ENCODE results near the gene SOX15.

The SOX15 gene

DNA sequence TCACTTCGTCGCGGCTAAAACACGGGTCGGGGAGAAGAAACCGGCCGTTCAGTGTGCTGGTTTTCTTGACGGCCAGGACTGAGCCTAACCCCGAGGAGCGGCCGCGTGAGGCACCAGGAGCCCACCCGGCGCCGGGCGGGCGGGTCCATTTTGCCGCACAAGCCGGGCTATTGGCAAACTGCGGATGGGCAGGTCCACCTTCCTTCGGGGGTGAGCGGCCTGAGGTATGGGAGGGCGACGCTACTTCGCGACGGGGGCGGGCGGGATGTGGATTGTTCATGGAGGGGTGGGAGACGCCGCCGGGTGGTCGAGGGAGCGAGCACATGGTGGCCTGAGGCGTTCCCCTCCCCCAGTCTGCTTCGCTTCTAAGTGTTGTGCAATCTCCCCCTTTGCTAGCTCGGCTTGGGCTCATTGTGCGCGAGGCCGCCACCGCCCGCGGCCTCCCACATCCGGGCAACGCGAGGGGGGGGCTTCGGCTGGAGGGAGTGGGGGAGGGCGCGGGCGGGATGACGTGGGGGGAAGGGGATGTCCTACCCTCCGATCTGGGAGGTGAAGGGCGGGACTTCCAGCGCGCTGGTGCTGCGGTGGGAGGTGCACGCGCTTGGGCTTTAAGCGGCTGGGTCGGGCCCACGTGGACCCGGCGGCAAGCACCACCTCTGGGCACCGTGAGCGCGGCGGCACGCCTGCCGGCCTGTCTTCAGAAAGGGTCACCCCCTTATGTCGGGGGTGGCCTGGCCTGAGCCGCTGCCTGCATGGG is 16.4 kb downstream of the SOX15 start:
- H3K4me3 ChIP-seq (ENCODE audit: low read depth in 1 of 2, low read length in 2 of 2), result peak overlapping the region; percentile 83 to 85
- H3K9me3 ChIP-seq (ENCODE audit: low read length), result no peaks in the 10 kb centered on the region
- H3K9ac ChIP-seq (ENCODE audit: low read length), result peak overlapping the region; percentile 98
- H3K27ac ChIP-seq (ENCODE audit: low read depth, low read length), result peak overlapping the region; percentile 88
- H3K27me3 ChIP-seq (ENCODE audit: control insufficient read depth in 1 of 2, insufficient read depth in 2 of 2, low read length in 2 of 2), result no peaks in the 10 kb centered on the region
- H3K36me3 ChIP-seq (ENCODE audit: insufficient read depth, low read length), result peaks cover 66% of the 10 kb centered on the region
- H3K4me1 ChIP-seq (ENCODE audit: insufficient read depth, low read length), result peaks cover 25% of the 10 kb centered on the region

- Histone ChIP-seq H3K9me3 (ENCODE audit: low read length) (no peaks in the 10 kb centered on the region), H3K4me1 (ENCODE audit: insufficient read depth, low read length) (peaks cover 25% of the 10 kb centered on the region), H3K27ac (ENCODE audit: low read depth, low read length) (peak overlapping the region; percentile 88), H3K9ac (ENCODE audit: low read length) (peak overlapping the region; percentile 98), H3K4me3 (ENCODE audit: low read depth in 1 of 2, low read length in 2 of 2) (peak overlapping the region; percentile 83 to 85), H3K27me3 (ENCODE audit: control insufficient read depth in 1 of 2, insufficient read depth in 2 of 2, low read length in 2 of 2) (no peaks in the 10 kb centered on the region), H3K36me3 (ENCODE audit: insufficient read depth, low read length) (peaks cover 58% of the 10 kb centered on the region)
Measured at GRCh38 chr17:7572588-7573323, 17.1 kb downstream of the SOX15 start.

DNA sequence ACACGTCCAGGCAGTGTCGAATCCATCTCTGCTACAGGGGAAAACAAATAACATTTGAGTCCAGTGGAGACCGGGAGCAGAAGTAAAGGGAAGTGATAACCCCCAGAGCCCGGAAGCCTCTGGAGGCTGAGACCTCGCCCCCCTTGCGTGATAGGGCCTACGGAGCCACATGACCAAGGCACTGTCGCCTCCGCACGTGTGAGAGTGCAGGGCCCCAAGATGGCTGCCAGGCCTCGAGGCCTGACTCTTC is 17.6 kb downstream of the SOX15 start:
- peaks cover 56% of the 10 kb centered on the region for H3K36me3 ChIP-seq (ENCODE audit: insufficient read depth, low read length)
- peaks cover 25% of the 10 kb centered on the region for H3K4me1 ChIP-seq (ENCODE audit: insufficient read depth, low read length)
- no peaks in the 10 kb centered on the region for H3K27me3 ChIP-seq (ENCODE audit: control insufficient read depth in 1 of 2, insufficient read depth in 2 of 2, low read length in 2 of 2)
- H3K4me3 ChIP-seq (ENCODE audit: low read depth in 1 of 2, low read length in 2 of 2), result peak overlapping the region; percentile 45 to 52
- H3K9me3 ChIP-seq (ENCODE audit: low read length), result no peaks in the 10 kb centered on the region
- peak overlapping the region; percentile 16 for H3K9ac ChIP-seq (ENCODE audit: low read length)
- peak overlapping the region; percentile 92 for H3K27ac ChIP-seq (ENCODE audit: low read depth, low read length)

DNA sequence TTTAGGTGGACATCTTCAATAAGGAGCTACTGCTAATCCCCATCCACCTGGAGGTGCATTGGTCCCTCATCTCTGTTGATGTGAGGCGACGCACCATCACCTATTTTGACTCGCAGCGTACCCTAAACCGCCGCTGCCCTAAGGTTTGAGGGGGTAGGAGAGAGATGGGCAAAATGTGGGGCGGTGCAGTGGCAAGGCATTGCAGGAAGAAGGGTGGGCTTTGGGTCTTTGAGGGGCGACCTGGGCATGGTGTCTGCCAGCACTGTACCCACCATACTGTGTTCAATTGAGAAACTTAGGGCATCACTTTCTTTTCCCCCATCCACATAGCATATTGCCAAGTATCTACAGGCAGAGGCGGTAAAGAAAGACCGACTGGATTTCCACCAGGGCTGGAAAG is 19.5 kb downstream of the SOX15 start:
- Histone ChIP-seq H3K27me3 (ENCODE audit: control insufficient read depth in 1 of 2, insufficient read depth in 2 of 2, low read length in 2 of 2) (no peaks in the 10 kb centered on the region), H3K4me3 (ENCODE audit: low read depth in 1 of 2, low read length in 2 of 2) (no peak overlapping the region), H3K36me3 (ENCODE audit: insufficient read depth, low read length) (peaks cover 53% of the 10 kb centered on the region), H3K9ac (ENCODE audit: low read length) (no peak overlapping the region), H3K9me3 (ENCODE audit: low read length) (no peaks in the 10 kb centered on the region), H3K4me1 (ENCODE audit: insufficient read depth, low read length) (peaks cover 19% of the 10 kb centered on the region), H3K27ac (ENCODE audit: low read depth, low read length) (no peak overlapping the region)

- H3K27ac ChIP-seq (ENCODE audit: low read depth, low read length), result no peak overlapping the region
- peaks cover 53% of the 10 kb centered on the region for H3K36me3 ChIP-seq (ENCODE audit: insufficient read depth, low read length)
- no peak overlapping the region for H3K9ac ChIP-seq (ENCODE audit: low read length)
- no peaks in the 10 kb centered on the region for H3K27me3 ChIP-seq (ENCODE audit: control insufficient read depth in 1 of 2, insufficient read depth in 2 of 2, low read length in 2 of 2)
- no peaks in the 10 kb centered on the region for H3K9me3 ChIP-seq (ENCODE audit: low read length)
- no peak overlapping the region for H3K4me3 ChIP-seq (ENCODE audit: low read depth in 1 of 2, low read length in 2 of 2)
- peaks cover 12% of the 10 kb centered on the region for H3K4me1 ChIP-seq (ENCODE audit: insufficient read depth, low read length)
Measured at GRCh38 chr17:7569571-7569970, 20.3 kb downstream of the SOX15 start.

- Histone ChIP-seq H3K9me3 (ENCODE audit: low read length) (no peaks in the 10 kb centered on the region), H3K4me1 (ENCODE audit: insufficient read depth, low read length) (peaks cover 46% of the 10 kb centered on the region), H3K27me3 (ENCODE audit: control insufficient read depth in 1 of 2, insufficient read depth in 2 of 2, low read length in 2 of 2) (no peaks in the 10 kb centered on the region), H3K4me3 (ENCODE audit: low read depth in 1 of 2, low read length in 2 of 2) (peak overlapping the region in 1 of 2 donors; percentile 75), H3K36me3 (ENCODE audit: insufficient read depth, low read length) (peaks cover 37% of the 10 kb centered on the region), H3K27ac (ENCODE audit: low read depth, low read length) (no peak overlapping the region), H3K9ac (ENCODE audit: low read length) (peak overlapping the region; percentile 81)
Measured at GRCh38 chr17:7563115-7563869, 26.6 kb downstream of the SOX15 start.

DNA sequence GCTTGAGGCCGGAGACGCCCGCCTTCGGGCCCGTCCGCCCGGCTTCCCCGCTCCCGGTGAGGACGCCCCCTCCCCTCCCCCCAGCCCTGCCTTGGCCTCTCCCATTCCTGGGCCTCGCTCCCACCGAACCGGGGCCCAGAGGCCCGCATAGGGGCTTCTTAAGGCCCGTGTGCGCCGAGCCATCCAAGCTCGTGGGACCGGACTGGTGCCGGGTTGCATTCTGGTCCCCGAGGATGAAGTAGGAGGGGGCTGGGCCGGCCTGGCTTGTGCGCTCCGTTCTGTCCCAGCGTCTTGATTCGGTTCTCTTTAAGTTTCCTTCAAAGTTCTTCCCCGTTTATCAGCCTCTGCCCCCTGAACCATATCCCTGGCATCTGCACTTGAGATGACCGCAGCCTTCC is 27.7 kb downstream of the SOX15 start:
- Histone ChIP-seq H3K4me1 (ENCODE audit: insufficient read depth, low read length) (peaks cover 57% of the 10 kb centered on the region), H3K27ac (ENCODE audit: low read depth, low read length) (peak overlapping the region; percentile 96), H3K4me3 (ENCODE audit: low read depth in 1 of 2, low read length in 2 of 2) (peak overlapping the region; percentile 75 to 84), H3K9me3 (ENCODE audit: low read length) (no peaks in the 10 kb centered on the region), H3K9ac (ENCODE audit: low read length) (peak overlapping the region; percentile 81), H3K36me3 (ENCODE audit: insufficient read depth, low read length) (peaks cover 33% of the 10 kb centered on the region), H3K27me3 (ENCODE audit: control insufficient read depth in 1 of 2, insufficient read depth in 2 of 2, low read length in 2 of 2) (no peaks in the 10 kb centered on the region)

DNA sequence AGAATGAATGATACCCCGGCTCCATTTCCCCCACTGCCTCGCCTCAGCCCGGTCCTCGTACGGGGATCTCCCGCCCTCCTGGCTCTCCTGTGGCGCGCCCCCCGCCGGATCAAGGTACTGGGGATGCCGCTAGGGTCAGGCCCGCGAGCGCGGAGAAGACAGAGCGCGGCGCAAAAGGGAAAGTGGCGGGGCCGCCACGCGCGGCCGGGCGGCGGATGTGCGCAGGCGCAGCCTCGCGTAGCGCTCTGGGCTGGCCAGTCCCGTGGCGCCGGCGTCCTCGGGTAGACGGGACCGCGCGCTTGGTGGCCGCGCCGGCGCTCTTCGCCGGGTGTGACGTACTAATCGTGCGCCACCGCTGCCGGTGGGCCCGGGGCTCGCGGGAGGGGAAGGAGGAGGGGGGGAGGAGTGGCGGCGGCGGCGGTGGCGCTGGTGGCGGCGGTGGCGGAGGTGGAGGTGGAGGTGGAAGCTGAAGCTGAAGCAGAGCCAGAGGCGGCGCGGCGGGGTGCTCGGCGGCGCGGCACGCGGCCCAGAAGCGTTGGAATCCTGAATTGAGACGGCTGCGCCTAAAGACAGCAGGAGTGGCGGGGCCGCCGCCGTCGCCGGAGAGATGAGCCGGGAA is 28.2 kb downstream of the SOX15 start, which contains the start of gene SENP3:
Gene SENP3, plus strand, starts transcription at position 331 of the 619 bp plus-strand sequence. CDS start 1,158 bp downstream, outside the sequence.
- no peaks in the 10 kb centered on the region for H3K27me3 ChIP-seq (ENCODE audit: control insufficient read depth in 1 of 2, insufficient read depth in 2 of 2, low read length in 2 of 2)

GRCh38 chr17:7561028-7561575 is 28.8 kb downstream of the SOX15 start:
- Histone ChIP-seq H3K36me3 (ENCODE audit: insufficient read depth, low read length) (peaks cover 26% of the 10 kb centered on the region), H3K27ac (ENCODE audit: low read depth, low read length) (peak overlapping the region; percentile 96), H3K27me3 (ENCODE audit: control insufficient read depth in 1 of 2, insufficient read depth in 2 of 2, low read length in 2 of 2) (no peaks in the 10 kb centered on the region), H3K9me3 (ENCODE audit: low read length) (no peaks in the 10 kb centered on the region), H3K9ac (ENCODE audit: low read length) (peak overlapping the region; percentile 91), H3K4me1 (ENCODE audit: insufficient read depth, low read length) (peaks cover 58% of the 10 kb centered on the region), H3K4me3 (ENCODE audit: low read depth in 1 of 2, low read length in 2 of 2) (peak overlapping the region; percentile 83 to 84)

More for the DNA sequence above, 28.2 kb downstream of the SOX15 start, which contains the start of gene SENP3:
- Histone ChIP-seq H3K36me3 (ENCODE audit: insufficient read depth, low read length) (peaks cover 28% of the 10 kb centered on the region), H3K9ac (ENCODE audit: low read length) (peak within 1 kb of the TSS; percentile 91), H3K27ac (ENCODE audit: low read depth, low read length) (peak within 1 kb of the TSS; percentile 96), H3K9me3 (ENCODE audit: low read length) (no peaks in the 10 kb centered on the region), H3K4me1 (ENCODE audit: insufficient read depth, low read length) (peaks cover 58% of the 10 kb centered on the region), H3K4me3 (ENCODE audit: low read depth in 1 of 2, low read length in 2 of 2) (peak within 1 kb of the TSS; percentile 83 to 84)

GRCh38 chr17:7560172-7561027 is 29.5 kb downstream of the SOX15 start:
- Histone ChIP-seq H3K4me3 (ENCODE audit: low read depth in 1 of 2, low read length in 2 of 2) (peak overlapping the region; percentile 1 to 83), H3K4me1 (ENCODE audit: insufficient read depth, low read length) (peaks cover 58% of the 10 kb centered on the region), H3K27me3 (ENCODE audit: control insufficient read depth in 1 of 2, insufficient read depth in 2 of 2, low read length in 2 of 2) (no peaks in the 10 kb centered on the region), H3K9me3 (ENCODE audit: low read length) (no peaks in the 10 kb centered on the region), H3K9ac (ENCODE audit: low read length) (peak overlapping the region; percentile 91), H3K27ac (ENCODE audit: low read depth, low read length) (peak overlapping the region; percentile 96), H3K36me3 (ENCODE audit: insufficient read depth, low read length) (peaks cover 19% of the 10 kb centered on the region)

Data from muscle layer of colon (tissue), 2 donors.